WERI-Rb-1 (cell line): Measurements from ENCODE around the gene DOK7.

Source experiments
- DNase-seq: peaks from one replicate; pipeline ENCODE4 v3.0.0-alpha.2; 2020
- H3K27ac ChIP-seq: fragments of 250-450 bp; sonication (Bioruptor Pico); 2 replicates; pipeline ENCODE4 v1.5.1; 2020; ENCODE audit warnings: mild to moderate bottlenecking, moderate library complexity
- H3K27me3 ChIP-seq: fragments of 250-450 bp; sonication (Bioruptor Pico); 2 replicates; pipeline ENCODE4 v1.5.1; 2021; ENCODE audit warnings: mild to moderate bottlenecking, low read depth, moderate library complexity; ENCODE audit not compliant: insufficient read depth, severe bottlenecking
- H3K36me3 ChIP-seq: fragments of 250-450 bp; sonication (Bioruptor Pico); 2 replicates; pipeline ENCODE4 v1.5.1; 2020; ENCODE audit warnings: mild to moderate bottlenecking, moderate library complexity
- H3K4me3 ChIP-seq: 2 replicates; pipeline ENCODE4 v1.5.1; 2011; ENCODE audit warnings: low read depth, mild to moderate bottlenecking, control low read depth, low read length
- H3K9me3 ChIP-seq: fragments of 250-450 bp; sonication (Bioruptor Pico); 2 replicates; pipeline ENCODE4 v1.5.1; 2021; ENCODE audit warnings: mild to moderate bottlenecking, moderate library complexity; ENCODE audit not compliant: severe bottlenecking
- CTCF ChIP-seq: IDR thresholded peaks from 2 replicates; pipeline ENCODE4 v1.5.1; 2011; ENCODE audit warnings: low read depth, mild to moderate bottlenecking, control low read depth, inconsistent platforms, low read length

DOK7 gene

GRCh38 chr4:3435686-3435956 is 27.5 kb upstream of the DOK7 start:
- Histone ChIP-seq H3K27me3 (no peaks in the 10 kb centered on the region), H3K27ac (no peak overlapping the region), H3K36me3 (peaks cover 9% of the 10 kb centered on the region), H3K4me3 (no peak overlapping the region), H3K9me3 (no peaks in the 10 kb centered on the region)
- TF ChIP-seq CTCF: no peak
- no peak for DNase-seq

GRCh38 chr4:3436048-3436797 is 26.9 kb upstream of the DOK7 start:
- H3K36me3 ChIP-seq: peaks cover 6% of the 10 kb centered on the region
- no peaks in the 10 kb centered on the region for H3K9me3 ChIP-seq
- H3K27me3 ChIP-seq: no peaks in the 10 kb centered on the region
- DNase-seq: no peak
- peak overlapping the region; percentile 26; the same call in 1 of the 2 replicates for H3K27ac ChIP-seq
- TF ChIP-seq CTCF: no peak
- H3K4me3 ChIP-seq: no peak overlapping the region

- no peak for DNase-seq
- H3K9me3 ChIP-seq: no peaks in the 10 kb centered on the region
Measured at GRCh38 chr4:3436798-3437581, 26.1 kb upstream of the DOK7 start.

GRCh38 chr4:3437582-3437936 is 25.5 kb upstream of the DOK7 start:
- DNase-seq: no peak
- Histone ChIP-seq H3K27ac (no peak overlapping the region), H3K36me3 (no peaks in the 10 kb centered on the region), H3K4me3 (no peak overlapping the region), H3K27me3 (no peaks in the 10 kb centered on the region), H3K9me3 (no peaks in the 10 kb centered on the region)
- TF ChIP-seq CTCF: no peak

More at GRCh38 chr4:3436798-3437581, 26.1 kb upstream of the DOK7 start:
- Histone ChIP-seq H3K36me3 (no peaks in the 10 kb centered on the region), H3K4me3 (no peak overlapping the region), H3K27me3 (no peaks in the 10 kb centered on the region), H3K27ac (peak overlapping the region; percentile 26; the same call in 1 of the 2 replicates)
- TF ChIP-seq CTCF: no peak

- H3K27ac ChIP-seq: no peak overlapping the region
Measured at GRCh38 chr4:3437998-3438846, 24.9 kb upstream of the DOK7 start.

More at GRCh38 chr4:3437998-3438846, 24.9 kb upstream of the DOK7 start:
- no peak overlapping the region for H3K4me3 ChIP-seq
- no peak for DNase-seq
- TF ChIP-seq CTCF: no peak
- no peaks in the 10 kb centered on the region for H3K9me3 ChIP-seq
- no peaks in the 10 kb centered on the region for H3K27me3 ChIP-seq
- no peaks in the 10 kb centered on the region for H3K36me3 ChIP-seq
